ENCODE measurements around the gene SRSF6. TPM values are rescaled to one million over a fixed set of nuclear protein-coding genes. Genes with fewer than 3 reads are reported as not detected.

SRSF6 gene
- total and polyA plus RNA-seq, 10 of the 15 experiments (the other 5 are each of a cell fraction or from before 2014, with no cell fraction given), result 57.2 to 191 (median 108) TPM

- peaks cover 0 to 22% of the 10 kb centered on the region in 2 experiments; a peak in 3 of 4 replicates for H3K36me3 ChIP-seq (ENCODE audit: control insufficient read depth in 2 of 2, insufficient read depth in 2 of 2, low read length in 1 of 2)
- no peaks in the 10 kb centered on the region for H3K9me3 ChIP-seq (replicated peaks; ENCODE audit: control insufficient read depth, insufficient read depth, low read length)
- no peak overlapping the region for H2AFZ ChIP-seq (ENCODE audit: control insufficient read depth, low read depth, low read length)
- DNase-seq (ENCODE audit: low read depth, low spot score), result no peak
- ChIA-PET CTCF (interaction anchor here (0.8 to 1.6 kb wide), 2 partner anchors 13 to 61 kb away, joined by 3 read pairs; no protein-coding TSS in a partner anchor), RAD21 (ENCODE audit: unreplicated experiment) (no interaction called here), POLR2A (interaction anchor here (1.1 to 1.4 kb wide), 2 partner anchors 8 to 9 kb away, joined by 3 to 7 read pairs; partner anchors contain the start of gene SRSF6), SMC1A (ENCODE audit: uncharacterized antibody, unreplicated experiment) (interaction anchor here (1.0 kb wide), 1 partner anchor 17 kb away, joined by 3 read pairs; no protein-coding TSS in a partner anchor)
- ATAC-seq, result no peak; the same call in 2 of the 3 replicates
- H3K4me1 ChIP-seq (ENCODE audit: control insufficient read depth, insufficient read depth, low read length), result no peaks in the 10 kb centered on the region
- intact Hi-C loops (cut with micrococcal nuclease; ENCODE audit: unreplicated experiment) (no loop called here), in situ Hi-C loops (cut with MboI) (no loop called here)
- no TSS peak for BruUV-seq (replicated peaks)
- no peak for FAIRE-seq
- H3K27ac ChIP-seq (ENCODE audit: control insufficient read depth, insufficient read depth), result no peak overlapping the region
- H3K79me2 ChIP-seq (ENCODE audit: control insufficient read depth, insufficient read depth, low read length), result peaks cover 3% of the 10 kb centered on the region
- H3K4me3 ChIP-seq, result no peak overlapping the region
- H3K4me2 ChIP-seq (ENCODE audit: control insufficient read depth, insufficient read depth), result no peak overlapping the region
- no peak overlapping the region for H3K9ac ChIP-seq (ENCODE audit: control insufficient read depth, insufficient read depth, low read length)
- H4K20me1 ChIP-seq (ENCODE audit: control insufficient read depth, insufficient read depth), result no peaks in the 10 kb centered on the region
- H3K27me3 ChIP-seq (replicated peaks in 1 of 2; ENCODE audit: control insufficient read depth in 2 of 2, insufficient read depth in 2 of 2, low read length in 1 of 2), result no peaks in the 10 kb centered on the region
- 100% methylated on average over 2 of the region's 2 CpGs for WGBS (ENCODE audit: insufficient coverage, insufficient replicate concordance, low lambda C conversion rate, missing lambda C conversion rate)
- TF ChIP-seq POLR2AphosphoS5 (IDR thresholded peaks at IDR 0.05; ENCODE audit: low read length) (peak; percentile 18; the same call in 1 of the 2 replicates), HDAC6 (IDR thresholded peaks at IDR 0.05; ENCODE audit: unreplicated experiment) (no peak), POLR2AphosphoS2 (IDR thresholded peaks at IDR 0.05; ENCODE audit: low read depth, low read length) (peak; percentile 69; the same call in 1 of the 2 replicates)
Observed at GRCh38 chr20:43465625-43465943, 7.9 kb downstream of the SRSF6 start.

- no peaks in the 10 kb centered on the region for H4K20me1 ChIP-seq (ENCODE audit: control insufficient read depth, insufficient read depth)
- TF ChIP-seq GABPA (IDR thresholded peaks at IDR 0.05; ENCODE audit: low read depth) (no peak), DPF2 (IDR thresholded peaks at IDR 0.05) (no peak), RAD21 (IDR thresholded peaks at IDR 0.05; ENCODE audit: insufficient read depth, low read depth, low read length) (no peak), RUNX3 (IDR thresholded peaks at IDR 0.05; ENCODE audit: low read length) (no peak), FOXM1 (IDR thresholded peaks at IDR 0.05; ENCODE audit: low read depth, low read length) (no peak), ZNF274 (IDR thresholded peaks at IDR 0.05; ENCODE audit: insufficient read depth, insufficient read length) (no peak), POLR2AphosphoS5 (IDR thresholded peaks at IDR 0.05; ENCODE audit: low read length) (no peak), RBBP5 (conservative IDR thresholded peaks at IDR 0.05) (no peak), MLLT1 (IDR thresholded peaks at IDR 0.05) (no peak), PAX8 (IDR thresholded peaks at IDR 0.05) (no peak), TARDBP (IDR thresholded peaks at IDR 0.05; ENCODE audit: borderline replicate concordance) (no peak), NFYB (IDR thresholded peaks at IDR 0.05; ENCODE audit: insufficient read depth, low read depth, low read length) (no peak), CREM (IDR thresholded peaks at IDR 0.05; ENCODE audit: low read depth) (no peak)
- ChIA-PET POLR2A (no interaction called here), SMC1A (ENCODE audit: uncharacterized antibody, unreplicated experiment) (no interaction called here), CTCF (no interaction called here), RAD21 (ENCODE audit: unreplicated experiment) (no interaction called here)
- no peaks in the 10 kb centered on the region for H3K27me3 ChIP-seq (replicated peaks in 1 of 2; ENCODE audit: control insufficient read depth in 2 of 2, insufficient read depth in 2 of 2, low read length in 1 of 2)
- H3K4me3 ChIP-seq, result no peak overlapping the region
- in situ Hi-C loops (cut with MboI), result no loop called here
- FAIRE-seq (no peak), ATAC-seq (no peak), DNase-seq (ENCODE audit: low read depth, low spot score) (no peak)
- H3K79me2 ChIP-seq (ENCODE audit: control insufficient read depth, insufficient read depth, low read length), result no peaks in the 10 kb centered on the region; the same call in 1 of the 2 replicates
- no TSS peak for BruUV-seq (replicated peaks)
- H3K9me3 ChIP-seq (replicated peaks; ENCODE audit: control insufficient read depth, insufficient read depth, low read length), result no peaks in the 10 kb centered on the region
- no peaks in the 10 kb centered on the region for H3K4me1 ChIP-seq (ENCODE audit: control insufficient read depth, insufficient read depth, low read length)
- intact Hi-C loops (cut with micrococcal nuclease; ENCODE audit: unreplicated experiment), result no loop called here
- H3K9ac ChIP-seq (ENCODE audit: control insufficient read depth, insufficient read depth, low read length), result no peak overlapping the region
- no peak overlapping the region for H3K4me2 ChIP-seq (ENCODE audit: control insufficient read depth, insufficient read depth)
- peaks cover 0 to 14% of the 10 kb centered on the region in 2 experiments; a peak in 3 of 4 replicates for H3K36me3 ChIP-seq (ENCODE audit: control insufficient read depth in 2 of 2, insufficient read depth in 2 of 2, low read length in 1 of 2)
- H3K27ac ChIP-seq (ENCODE audit: control insufficient read depth, insufficient read depth), result no peak overlapping the region
- WGBS (ENCODE audit: insufficient coverage, insufficient replicate concordance, low lambda C conversion rate, missing lambda C conversion rate), result 100% methylated on average over 1 of the region's 1 CpG
- no peak overlapping the region for H2AFZ ChIP-seq (ENCODE audit: control insufficient read depth, low read depth, low read length)
Observed at GRCh38 chr20:43467589-43467988, 9.9 kb downstream of the SRSF6 start.
